ENCODE measurements around the gene PVRIG. TPM values are rescaled to one million over a fixed set of nuclear protein-coding genes. Genes with fewer than 3 reads are reported as not detected.
"Not testable (repeated sequence)": the region's sequence is repeated elsewhere in the genome, so short reads cannot be mapped to it uniquely, and the experiment has no call there.

PVRIG gene
- total and polyA plus RNA-seq, 2 donors = 30.7 to 52.3 TPM

GRCh38 chr7:100176096-100177044 lies 43.4 kb upstream of the PVRIG start:
- Histone ChIP-seq H3K27me3 (ENCODE audit: control insufficient read depth in 2 of 2, insufficient read depth in 1 of 2, low read length in 1 of 2) (peaks cover 0 to 3% of the 10 kb centered on the region in 2 donors), H3K36me3 (ENCODE audit: control insufficient read depth in 2 of 2, insufficient read depth in 2 of 2, low read length in 1 of 2) (peaks cover 4 to 18% of the 10 kb centered on the region in 2 donors), H3K27ac (ENCODE audit: low read depth in 1 of 2, low read length in 1 of 2) (no peak overlapping the region), H3K4me1 (ENCODE audit: control insufficient read depth in 2 of 2, insufficient read depth in 2 of 2, low read length in 2 of 2) (peaks cover 18 to 69% of the 10 kb centered on the region in 2 donors), H3K4me3 (ENCODE audit: low read length in 2 of 2) (peak overlapping the region; percentile 74 to 87), H3K9me3 (ENCODE audit: control insufficient read depth in 2 of 2, insufficient read depth in 1 of 2, low read length in 1 of 2) (peaks cover 0 to 20% of the 10 kb centered on the region in 2 donors)
- DNase-seq (ENCODE audit: low read depth in 6 of 9, low spot score in 9 of 9) = no peak
- 60% methylated on average over 14 of the region's 14 CpGs for WGBS

DNA sequence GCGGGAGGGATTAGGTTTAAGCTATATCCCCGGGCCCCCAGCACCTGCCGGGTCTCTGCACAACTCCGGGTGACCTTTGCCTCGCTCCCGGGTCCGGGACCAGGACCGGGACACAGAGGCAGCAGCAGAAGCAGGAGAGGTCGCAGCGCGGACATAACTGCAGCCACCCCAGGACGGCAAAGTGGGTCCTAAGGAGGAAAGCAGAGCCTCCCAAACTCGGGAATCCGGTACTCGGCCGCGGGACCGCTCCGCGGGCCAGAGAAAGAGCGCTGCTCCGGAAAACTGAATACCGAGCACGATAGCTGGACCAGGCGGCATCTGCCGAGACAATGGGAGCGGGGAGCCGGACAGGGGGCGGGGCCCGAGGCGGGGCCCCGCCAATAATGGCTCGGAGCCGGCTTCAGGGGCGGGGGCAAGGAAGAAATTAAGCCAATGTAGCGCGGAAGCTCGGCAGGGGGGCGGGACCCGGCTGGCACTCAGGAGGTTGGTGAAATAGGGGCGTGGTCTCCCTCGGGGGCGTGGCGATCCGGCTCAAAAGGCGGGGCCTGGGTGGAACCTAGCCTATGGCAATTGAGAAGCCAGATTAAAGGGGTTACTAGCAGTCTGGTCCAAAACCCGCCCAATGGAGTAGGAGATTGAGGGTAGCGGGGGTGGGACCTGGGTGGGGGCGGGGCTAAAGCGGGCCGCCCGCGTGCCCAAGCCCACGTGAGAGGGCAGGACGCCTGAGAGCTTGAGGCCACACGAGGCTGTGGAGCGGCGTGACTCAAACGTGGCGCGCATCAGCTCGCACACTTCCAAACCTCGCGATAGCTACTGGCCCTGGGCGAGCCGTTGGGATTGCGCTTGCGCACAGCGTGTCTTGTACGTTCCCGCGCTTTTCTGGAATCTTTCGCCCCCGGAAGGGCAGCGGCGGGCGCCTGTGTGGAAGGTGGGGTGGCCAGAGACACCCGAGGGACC lies 42.4 kb upstream of the PVRIG start, which contains the start of the genes GPC2 and STAG3:
Gene GPC2 (minus strand): TSS at position 337 of the 957 bp plus-strand sequence. CDS start 182 bp downstream, at position 155.
Gene STAG3 (plus strand): TSS at position 874 of the 957 bp plus-strand sequence. CDS start 2,639 bp downstream, outside the sequence.
- 5% methylated on average over 78 of the region's 78 CpGs for WGBS
- Histone ChIP-seq H3K27ac (ENCODE audit: low read depth in 1 of 2, low read length in 1 of 2) (peak within 1 kb of the TSS in 1 of 2 donors; percentile 61), H3K9me3 (ENCODE audit: control insufficient read depth in 2 of 2, insufficient read depth in 1 of 2, low read length in 1 of 2) (peaks cover 0 to 20% of the 10 kb centered on the region in 2 donors), H3K4me3 (ENCODE audit: low read length in 2 of 2) (peak within 1 kb of the TSS; percentile 74 to 87), H3K36me3 (ENCODE audit: control insufficient read depth in 2 of 2, insufficient read depth in 2 of 2, low read length in 1 of 2) (peaks cover 4 to 18% of the 10 kb centered on the region in 2 donors), H3K27me3 (ENCODE audit: control insufficient read depth in 2 of 2, insufficient read depth in 1 of 2, low read length in 1 of 2) (peaks cover 0 to 3% of the 10 kb centered on the region in 2 donors), H3K4me1 (ENCODE audit: control insufficient read depth in 2 of 2, insufficient read depth in 2 of 2, low read length in 2 of 2) (peaks cover 18 to 71% of the 10 kb centered on the region in 2 donors)
- peak; percentile 93 to 98 (median 96) for DNase-seq (ENCODE audit: low read depth in 6 of 9, low spot score in 9 of 9)

- 95% methylated on average over 3 of the region's 3 CpGs for WGBS
- not testable (repeated sequence) for H3K36me3 ChIP-seq (ENCODE audit: control insufficient read depth in 2 of 2, insufficient read depth in 2 of 2, low read length in 1 of 2); H3K27me3 ChIP-seq (ENCODE audit: control insufficient read depth in 2 of 2, insufficient read depth in 1 of 2, low read length in 1 of 2); H3K4me3 ChIP-seq (ENCODE audit: low read length in 2 of 2); DNase-seq (ENCODE audit: low read depth in 6 of 9, low spot score in 9 of 9)
- H3K27ac ChIP-seq (ENCODE audit: low read depth in 1 of 2, low read length in 1 of 2) = peak overlapping the region; percentile 80 to 87
- peaks cover 18 to 66% of the 10 kb centered on the region in 2 donors for H3K4me1 ChIP-seq (ENCODE audit: control insufficient read depth in 2 of 2, insufficient read depth in 2 of 2, low read length in 2 of 2)
- peaks cover 0 to 20% of the 10 kb centered on the region in 2 donors for H3K9me3 ChIP-seq (ENCODE audit: control insufficient read depth in 2 of 2, insufficient read depth in 1 of 2, low read length in 1 of 2)
These were observed 39.7 kb upstream of the PVRIG start for GRCh38 chr7:100180084-100180483.

GRCh38 chr7:100182616-100183015 lies 37.1 kb upstream of the PVRIG start:
- DNase-seq (ENCODE audit: low read depth in 6 of 9, low spot score in 9 of 9); H3K27me3 ChIP-seq (ENCODE audit: control insufficient read depth in 2 of 2, insufficient read depth in 1 of 2, low read length in 1 of 2); H3K36me3 ChIP-seq (ENCODE audit: control insufficient read depth in 2 of 2, insufficient read depth in 2 of 2, low read length in 1 of 2); H3K4me3 ChIP-seq (ENCODE audit: low read length in 2 of 2): not testable (repeated sequence)
- peaks cover 12 to 48% of the 10 kb centered on the region in 2 donors for H3K4me1 ChIP-seq (ENCODE audit: control insufficient read depth in 2 of 2, insufficient read depth in 2 of 2, low read length in 2 of 2)
- peak overlapping the region in 1 of 2 donors; percentile 73 for H3K27ac ChIP-seq (ENCODE audit: low read depth in 1 of 2, low read length in 1 of 2)
- peaks cover 0 to 14% of the 10 kb centered on the region in 2 donors for H3K9me3 ChIP-seq (ENCODE audit: control insufficient read depth in 2 of 2, insufficient read depth in 1 of 2, low read length in 1 of 2)
- 84% methylated on average over 6 of the region's 6 CpGs for WGBS

GRCh38 chr7:100183090-100183489 lies 36.7 kb upstream of the PVRIG start:
- H3K27me3 ChIP-seq (ENCODE audit: control insufficient read depth in 2 of 2, insufficient read depth in 1 of 2, low read length in 1 of 2); H3K9me3 ChIP-seq (ENCODE audit: control insufficient read depth in 2 of 2, insufficient read depth in 1 of 2, low read length in 1 of 2); H3K27ac ChIP-seq (ENCODE audit: low read depth in 1 of 2, low read length in 1 of 2); H3K4me3 ChIP-seq (ENCODE audit: low read length in 2 of 2); H3K36me3 ChIP-seq (ENCODE audit: control insufficient read depth in 2 of 2, insufficient read depth in 2 of 2, low read length in 1 of 2); DNase-seq (ENCODE audit: low read depth in 6 of 9, low spot score in 9 of 9): not testable (repeated sequence)
- WGBS = 95% methylated on average over 6 of the region's 6 CpGs
- peaks cover 11 to 44% of the 10 kb centered on the region in 2 donors for H3K4me1 ChIP-seq (ENCODE audit: control insufficient read depth in 2 of 2, insufficient read depth in 2 of 2, low read length in 2 of 2)

DNA sequence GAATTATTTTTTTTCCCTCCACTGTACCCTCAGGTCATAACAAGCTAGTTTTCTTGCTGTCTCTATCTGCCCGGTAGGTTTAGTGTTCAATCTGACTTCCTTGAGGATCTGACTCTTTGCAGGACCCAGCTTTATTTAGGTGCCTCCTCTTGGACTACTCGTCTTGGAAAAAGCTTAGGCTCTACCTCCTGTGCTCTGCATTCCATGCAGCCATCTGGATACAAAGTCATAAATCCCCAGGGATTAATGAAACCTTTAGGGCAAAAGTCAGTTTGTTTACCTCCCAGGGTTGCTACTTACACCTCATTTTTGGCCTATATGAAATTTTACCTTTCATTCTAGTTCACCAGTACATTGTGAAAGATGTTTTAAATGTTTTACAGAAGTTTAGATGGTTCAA lies 34.0 kb upstream of the PVRIG start:
- Histone ChIP-seq H3K4me1 (ENCODE audit: control insufficient read depth in 2 of 2, insufficient read depth in 2 of 2, low read length in 2 of 2) (peaks cover 9 to 28% of the 10 kb centered on the region in 2 donors), H3K27ac (ENCODE audit: low read depth in 1 of 2, low read length in 1 of 2) (no peak overlapping the region), H3K4me3 (ENCODE audit: low read length in 2 of 2) (no peak overlapping the region), H3K36me3 (ENCODE audit: control insufficient read depth in 2 of 2, insufficient read depth in 2 of 2, low read length in 1 of 2) (no peaks in the 10 kb centered on the region), H3K27me3 (ENCODE audit: control insufficient read depth in 2 of 2, insufficient read depth in 1 of 2, low read length in 1 of 2) (no peaks in the 10 kb centered on the region), H3K9me3 (ENCODE audit: control insufficient read depth in 2 of 2, insufficient read depth in 1 of 2, low read length in 1 of 2) (no peaks in the 10 kb centered on the region)
- DNase-seq (ENCODE audit: low read depth in 6 of 9, low spot score in 9 of 9) = no peak
- WGBS = 97% methylated on average over 2 of the region's 2 CpGs

DNA sequence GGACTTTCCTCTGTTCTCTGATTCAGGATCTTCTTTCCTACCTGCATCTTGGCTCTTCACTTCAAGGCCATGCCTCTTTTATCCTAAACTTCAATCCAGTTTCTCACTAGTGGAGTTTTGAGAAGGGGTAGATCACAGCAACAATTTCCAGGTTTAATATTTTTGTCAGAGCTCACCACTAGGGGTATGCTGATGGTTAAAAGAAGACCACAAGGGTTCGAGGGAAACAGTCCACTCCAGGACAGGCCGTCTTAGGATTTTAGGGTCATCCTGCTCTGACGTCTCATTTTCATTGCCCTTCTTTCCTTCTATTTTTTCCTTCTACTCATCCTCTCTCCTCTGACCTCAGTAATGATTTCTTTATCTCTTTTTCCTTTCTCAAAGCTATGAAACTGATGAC lies 30.7 kb upstream of the PVRIG start:
- Histone ChIP-seq H3K4me3 (ENCODE audit: low read length in 2 of 2) (no peak overlapping the region), H3K4me1 (ENCODE audit: control insufficient read depth in 2 of 2, insufficient read depth in 2 of 2, low read length in 2 of 2) (peaks cover 16 to 38% of the 10 kb centered on the region in 2 donors), H3K27me3 (ENCODE audit: control insufficient read depth in 2 of 2, insufficient read depth in 1 of 2, low read length in 1 of 2) (no peaks in the 10 kb centered on the region), H3K27ac (ENCODE audit: low read depth in 1 of 2, low read length in 1 of 2) (no peak overlapping the region), H3K36me3 (ENCODE audit: control insufficient read depth in 2 of 2, insufficient read depth in 2 of 2, low read length in 1 of 2) (no peaks in the 10 kb centered on the region), H3K9me3 (ENCODE audit: control insufficient read depth in 2 of 2, insufficient read depth in 1 of 2, low read length in 1 of 2) (no peaks in the 10 kb centered on the region)
- 85% methylated on average over 3 of the region's 3 CpGs for WGBS
- no peak for DNase-seq (ENCODE audit: low read depth in 6 of 9, low spot score in 9 of 9)

DNA sequence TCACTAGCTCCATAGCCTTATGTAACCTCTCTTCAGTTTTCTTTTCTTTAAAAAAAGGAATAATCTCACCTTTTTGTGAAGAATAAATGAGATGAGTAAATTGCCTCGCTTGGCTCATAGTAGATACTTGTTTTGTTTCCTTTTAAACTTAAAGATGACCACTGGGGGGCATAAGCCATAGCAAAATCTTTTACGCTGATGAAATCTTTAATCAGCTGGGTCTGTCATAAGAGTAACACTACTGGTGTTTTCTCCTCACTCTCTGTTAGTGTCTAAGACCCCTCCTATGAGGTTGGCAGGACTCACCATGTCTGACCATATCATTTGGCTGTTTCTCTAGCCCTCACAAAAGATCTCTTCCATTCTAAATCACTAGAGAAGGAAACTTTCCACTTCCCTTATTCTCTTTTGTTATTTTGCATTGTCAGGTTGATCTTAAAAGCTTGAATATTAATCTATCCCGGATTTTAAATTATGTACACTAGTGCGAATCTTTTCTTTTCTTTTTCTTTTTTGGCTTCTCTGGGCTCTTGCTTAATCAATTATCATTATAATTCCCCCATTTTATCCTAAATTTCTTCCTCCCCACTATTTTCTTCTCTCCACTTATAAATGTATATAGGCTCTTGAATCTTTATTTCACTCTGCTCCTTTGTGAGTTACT lies 29.6 kb upstream of the PVRIG start:
- H3K27ac ChIP-seq (ENCODE audit: low read depth in 1 of 2, low read length in 1 of 2) = peak overlapping the region in 1 of 2 donors; percentile 31
- H3K27me3 ChIP-seq (ENCODE audit: control insufficient read depth in 2 of 2, insufficient read depth in 1 of 2, low read length in 1 of 2) = no peaks in the 10 kb centered on the region
- WGBS = 56% methylated on average over 4 of the region's 4 CpGs
- no peak overlapping the region for H3K4me3 ChIP-seq (ENCODE audit: low read length in 2 of 2)
- DNase-seq (ENCODE audit: low read depth in 6 of 9, low spot score in 9 of 9) = peak in 1 of 9 donors; percentile 79
- H3K9me3 ChIP-seq (ENCODE audit: control insufficient read depth in 2 of 2, insufficient read depth in 1 of 2, low read length in 1 of 2) = no peaks in the 10 kb centered on the region
- peaks cover 18 to 46% of the 10 kb centered on the region in 2 donors for H3K4me1 ChIP-seq (ENCODE audit: control insufficient read depth in 2 of 2, insufficient read depth in 2 of 2, low read length in 2 of 2)
- no peaks in the 10 kb centered on the region for H3K36me3 ChIP-seq (ENCODE audit: control insufficient read depth in 2 of 2, insufficient read depth in 2 of 2, low read length in 1 of 2)

Measured in thymus (tissue), 11 donors.